GM19397 (cell line): ENCODE measurements around the gene HNF1B.
"Not testable (repeated sequence)": the region's sequence is repeated elsewhere in the genome, so short reads cannot be mapped to it uniquely, and the experiment has no call there.

Source experiments
- ATAC-seq: cut with Tn5 transposase; IDR thresholded peaks from one replicate; pipeline ENCODE4 v1.9.1; 2021; ENCODE audit warnings: mild to moderate bottlenecking, moderate library complexity; ENCODE audit not compliant: unreplicated experiment

HNF1B gene

DNA sequence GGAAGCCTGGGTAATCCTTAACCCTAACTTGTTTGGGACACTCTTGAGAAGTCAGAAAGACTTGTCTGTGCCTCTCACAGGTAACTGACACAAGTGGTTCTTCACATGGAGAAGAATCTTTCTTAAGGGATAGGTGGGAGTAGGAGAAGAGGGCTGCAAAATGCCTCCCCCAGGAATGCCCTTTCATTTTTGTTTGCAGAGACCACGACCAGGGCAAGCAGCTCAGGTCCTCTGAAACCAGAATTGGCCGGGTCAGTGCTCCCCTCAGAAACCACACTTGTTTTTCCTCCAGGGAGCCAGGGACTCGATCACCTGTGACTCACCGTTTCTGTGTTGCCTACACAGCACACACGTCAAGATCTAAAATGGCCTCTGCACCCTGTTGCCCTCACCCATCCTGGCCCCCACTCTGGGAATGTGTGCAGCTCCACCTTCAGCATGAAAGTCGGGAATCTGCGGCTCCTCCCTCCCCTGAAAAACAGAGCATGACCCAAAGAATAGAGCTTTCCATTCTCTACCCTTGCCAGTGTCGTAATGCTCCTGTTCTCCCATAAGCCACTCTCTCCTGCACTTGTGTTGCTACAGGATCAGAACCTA lies 36.1 kb downstream of the HNF1B start:
- no peak for ATAC-seq

DNA sequence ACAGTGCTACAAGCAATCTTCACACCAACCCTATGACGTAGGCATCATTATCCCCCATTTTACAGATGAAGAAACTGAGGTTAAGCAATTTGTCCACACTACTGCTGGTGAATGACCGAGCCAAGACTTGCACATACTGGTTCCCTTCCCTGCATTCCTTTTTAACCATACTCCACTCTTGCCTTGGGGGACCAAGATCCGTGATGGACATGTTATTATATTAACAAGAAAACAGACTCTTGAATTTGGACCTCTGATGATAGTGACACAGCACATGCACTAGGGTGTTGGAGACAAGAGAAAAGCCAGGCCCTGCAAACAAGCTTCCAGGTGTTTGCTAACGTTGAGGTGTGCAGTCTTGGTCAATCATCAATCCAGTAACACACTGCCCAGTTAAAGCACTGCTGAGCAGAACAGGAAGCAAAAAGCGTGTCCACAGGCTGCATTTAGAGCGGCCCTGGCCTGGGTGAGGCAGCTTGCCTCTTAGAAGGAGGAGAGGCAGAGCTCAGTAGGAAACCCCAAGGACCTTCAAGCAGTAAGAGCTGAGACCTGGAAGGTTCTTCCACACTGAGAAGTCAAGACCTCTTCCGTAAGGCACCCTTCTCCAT lies 36.7 kb downstream of the HNF1B start:
- ATAC-seq, result no peak

DNA sequence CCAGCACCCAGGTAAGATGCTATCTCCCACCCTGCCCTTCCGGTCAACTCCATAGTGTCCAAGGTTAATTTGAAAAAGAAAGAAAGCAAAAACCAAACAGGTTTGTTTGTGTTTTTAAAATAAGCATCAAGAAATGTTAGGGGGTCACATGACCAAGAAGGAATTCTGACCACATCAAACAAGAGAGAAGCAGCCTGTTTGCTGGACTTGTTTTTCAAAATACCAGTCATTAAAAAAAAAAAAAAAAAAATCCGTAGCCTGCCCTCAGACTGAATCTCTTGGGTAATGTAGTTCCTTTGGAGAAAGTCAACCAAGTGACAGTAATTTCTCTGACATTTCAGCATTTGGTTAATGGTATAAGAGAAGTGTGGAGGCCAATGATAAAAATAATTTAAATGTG lies 38.4 kb downstream of the HNF1B start:
- ATAC-seq, result no peak

DNA sequence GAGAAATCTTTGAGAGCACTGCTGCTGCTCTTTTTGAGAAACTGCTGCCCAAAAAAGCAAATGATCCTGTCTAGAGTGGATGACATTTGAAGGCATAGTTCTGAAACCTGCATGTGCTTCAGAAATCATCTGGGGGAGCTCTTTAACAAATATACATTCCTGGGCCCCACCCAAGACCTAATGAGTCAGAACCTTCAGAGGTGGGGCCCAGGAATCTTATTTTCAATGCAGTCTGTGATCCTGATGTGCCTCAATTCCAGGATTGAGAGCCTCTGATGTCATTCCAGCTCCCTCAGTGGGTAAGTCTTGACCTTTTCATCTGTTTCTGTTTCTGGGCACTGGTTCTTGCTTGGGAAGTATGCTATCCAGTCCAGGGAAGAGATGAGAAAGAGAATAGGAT lies 42.3 kb downstream of the HNF1B start:
- no peak for ATAC-seq

DNA sequence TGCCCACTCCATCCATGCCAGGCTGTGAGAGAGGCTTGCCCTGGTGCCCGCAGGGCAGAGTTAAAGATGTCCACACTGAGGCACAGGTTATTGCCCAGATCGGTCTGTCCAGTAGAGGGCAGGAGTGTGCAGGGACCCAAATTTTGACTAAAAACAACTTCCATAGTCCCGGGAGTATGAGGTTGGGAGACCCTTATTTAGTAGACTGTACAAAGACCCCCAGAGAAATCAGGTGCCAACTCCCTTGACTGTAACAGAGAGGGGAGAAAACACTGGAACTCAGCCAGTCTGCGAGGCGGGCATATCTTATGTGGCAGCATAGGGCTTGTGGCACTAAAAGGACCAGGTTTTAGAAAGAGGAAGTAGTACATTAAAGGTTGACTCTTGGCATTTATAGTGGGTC lies 43.4 kb downstream of the HNF1B start:
- ATAC-seq, result no peak

DNA sequence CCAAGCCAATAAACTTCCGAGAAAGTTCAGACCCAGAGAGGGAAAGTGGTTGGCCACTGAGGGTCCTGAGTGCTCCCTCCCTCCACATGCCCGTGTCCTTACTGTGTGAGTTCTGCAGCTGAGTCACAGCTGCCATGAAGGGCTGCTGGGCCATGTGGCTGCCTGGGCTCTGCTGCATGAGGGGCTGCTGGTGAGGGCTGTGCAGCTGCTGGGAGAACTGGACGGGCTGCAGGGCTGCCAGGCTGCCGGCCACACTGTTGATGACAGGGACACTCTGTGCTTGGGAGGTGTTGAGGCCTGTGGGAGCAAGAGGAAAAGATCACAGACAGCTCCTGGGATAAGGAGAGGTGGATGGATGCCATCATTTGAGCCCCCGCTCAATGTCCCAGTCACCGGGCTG lies 44.0 kb downstream of the HNF1B start:
- no peak for ATAC-seq

DNA sequence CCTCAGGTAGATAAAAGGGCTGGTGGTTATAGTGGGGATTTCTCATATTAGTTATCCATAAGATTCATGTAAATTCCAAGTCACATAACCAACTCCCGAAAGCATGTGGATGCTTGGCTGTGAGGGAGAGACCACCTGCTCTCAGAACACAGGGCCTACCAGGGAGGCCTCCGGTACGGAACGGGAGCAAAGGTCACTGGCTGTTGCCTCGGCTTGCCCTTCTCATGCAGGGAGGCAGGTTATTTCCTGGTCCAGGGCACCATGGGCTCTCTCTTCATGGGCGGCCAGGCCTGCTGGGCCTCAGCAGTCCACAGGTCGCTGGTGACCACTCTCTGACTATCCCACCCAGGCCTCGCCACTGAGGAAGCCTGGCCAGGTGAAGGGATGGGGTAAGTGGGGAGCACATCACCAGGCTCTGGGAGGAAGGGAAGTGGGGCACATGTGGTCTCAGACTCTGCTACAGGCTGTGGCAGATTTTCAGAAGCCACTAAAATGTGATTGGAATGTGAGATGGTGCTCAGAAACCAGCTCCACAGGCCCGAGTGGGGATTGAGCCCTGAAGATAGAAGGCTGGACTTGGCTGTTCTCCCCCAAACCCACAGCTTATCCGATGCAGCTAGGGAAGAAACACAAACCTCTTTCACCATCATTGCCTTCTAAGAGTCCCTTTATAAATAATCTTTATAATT lies 45.4 kb downstream of the HNF1B start:
- no peak for ATAC-seq

DNA sequence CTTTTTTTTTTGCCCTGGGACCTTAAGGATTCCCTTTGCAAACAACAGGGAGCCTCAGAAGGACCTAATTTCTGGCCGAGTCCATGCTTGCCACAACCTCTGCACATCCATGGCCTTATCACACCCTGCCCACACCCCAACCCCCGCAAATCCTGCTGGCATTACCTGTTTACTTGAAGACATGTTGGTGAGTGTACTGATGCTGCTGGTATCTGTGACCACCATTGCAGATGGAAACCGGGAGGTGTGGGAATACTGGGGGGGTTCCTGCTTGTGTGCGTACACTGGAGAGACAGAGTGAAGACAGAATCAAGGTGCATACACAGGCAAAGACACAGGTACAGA lies 46.0 kb downstream of the HNF1B start:
- ATAC-seq, result no peak

DNA sequence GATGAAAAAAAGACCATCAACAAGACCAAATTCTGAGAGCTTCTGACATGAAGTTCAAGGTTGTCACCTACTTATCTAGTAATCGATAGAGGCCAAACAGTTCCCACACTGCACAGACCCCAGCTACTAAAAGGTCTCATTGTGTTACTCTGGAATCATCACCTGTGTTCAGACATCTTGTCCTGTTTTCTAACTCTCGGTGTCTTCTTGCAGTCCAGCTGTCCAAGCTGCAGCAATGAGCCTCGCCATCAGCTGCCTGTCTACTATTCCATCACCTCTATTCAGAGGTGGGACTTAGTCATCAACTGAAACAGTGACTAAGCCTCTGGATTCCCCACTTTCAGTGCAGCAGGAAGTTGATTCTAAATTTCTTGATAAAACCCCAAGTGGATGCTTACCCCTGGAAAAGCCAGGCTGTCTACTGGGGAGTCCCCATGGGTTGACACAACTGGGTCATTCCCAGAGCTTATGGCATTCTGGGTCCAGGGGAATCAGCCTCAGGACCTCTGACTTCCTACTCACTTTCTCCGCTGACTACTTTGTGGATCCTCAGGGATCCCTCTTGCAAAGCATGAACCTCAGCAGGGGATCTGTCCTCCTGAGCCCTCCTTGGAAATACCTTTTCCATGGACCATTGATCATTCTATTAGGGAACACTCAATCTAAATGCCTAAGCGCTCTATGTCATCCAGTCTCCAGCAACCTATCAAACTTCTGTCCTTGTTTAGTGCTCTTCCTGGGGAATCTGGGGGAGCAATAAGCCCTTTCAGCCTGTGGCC lies 46.5 kb downstream of the HNF1B start:
- ATAC-seq, result no peak

DNA sequence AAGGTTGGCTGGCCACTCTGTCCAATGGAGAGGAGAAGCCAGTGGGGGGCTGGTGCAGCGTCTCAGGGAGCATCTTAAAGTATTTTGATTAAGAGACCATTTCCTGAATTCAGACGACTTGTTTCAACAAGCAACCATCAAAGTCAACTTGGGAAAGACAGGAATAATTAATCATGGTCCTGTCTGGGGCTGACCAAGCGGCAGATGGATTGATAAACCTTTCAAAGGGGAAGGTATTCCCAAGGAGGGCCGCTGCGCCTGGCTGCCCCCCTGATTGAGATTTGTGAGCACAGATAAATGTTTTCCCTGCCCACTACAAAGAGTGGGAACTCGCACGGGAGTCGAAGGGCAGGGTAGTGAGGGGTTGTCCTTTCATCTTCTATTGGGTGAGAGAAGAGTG lies 47.5 kb downstream of the HNF1B start:
- no peak for ATAC-seq

DNA sequence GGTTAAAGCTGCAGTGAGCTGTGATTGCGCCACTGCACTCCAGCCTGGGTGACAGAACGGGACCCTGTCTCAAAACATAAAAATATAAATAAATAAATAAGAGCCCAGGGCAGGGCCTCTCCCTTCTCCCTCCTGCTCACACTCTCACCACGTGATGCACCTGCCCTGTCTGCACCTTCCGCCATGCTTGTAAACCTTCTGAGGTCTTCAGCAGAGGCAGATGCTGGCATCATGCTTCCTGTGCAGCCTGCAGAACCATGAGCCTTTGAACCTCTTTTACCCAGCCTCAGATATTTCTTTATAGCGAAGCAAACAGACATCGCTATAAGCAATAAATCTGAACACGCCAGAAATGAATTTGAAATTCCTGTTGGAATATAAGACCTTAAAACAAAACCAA lies 48.5 kb downstream of the HNF1B start:
- no peak for ATAC-seq

DNA sequence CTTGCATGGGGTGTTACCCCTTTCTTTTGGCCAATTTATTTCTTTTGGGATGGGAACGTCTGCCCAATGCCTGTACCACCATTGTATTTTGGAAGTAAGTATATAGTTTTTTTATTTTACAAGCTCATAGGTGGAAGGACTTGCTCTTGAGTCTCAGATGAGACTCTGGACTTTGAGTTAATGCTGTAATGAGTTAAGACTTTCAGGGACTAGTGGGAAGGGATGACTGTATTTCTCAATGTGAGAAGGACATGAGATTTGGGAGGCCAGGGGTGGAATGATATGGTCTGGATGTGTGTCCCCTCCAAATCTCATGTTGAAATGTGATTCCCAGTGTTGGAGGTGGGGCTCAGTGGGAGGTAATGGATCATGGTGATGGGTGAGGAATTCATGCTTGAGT lies 49.1 kb downstream of the HNF1B start:
- no peak for ATAC-seq

DNA sequence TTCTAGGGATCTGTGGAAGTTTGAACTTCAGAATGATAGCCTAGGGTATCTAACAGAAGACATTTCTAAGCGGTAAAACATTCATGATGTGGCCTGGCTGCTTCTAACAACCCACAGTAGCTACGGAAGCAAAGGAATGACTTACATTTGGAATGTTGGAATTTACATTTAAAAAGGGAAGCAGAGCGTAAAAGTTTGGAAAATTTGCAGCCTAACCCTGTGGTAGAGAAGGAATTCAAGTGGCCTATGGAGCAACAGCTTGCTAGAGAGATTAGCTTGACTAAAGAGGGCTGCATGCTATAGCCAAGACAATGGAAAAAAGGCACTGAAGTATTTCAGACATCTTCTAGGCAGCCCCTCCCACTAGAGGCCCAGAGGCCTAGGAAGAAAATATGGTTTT lies 50.1 kb downstream of the HNF1B start:
- ATAC-seq, result no peak

DNA sequence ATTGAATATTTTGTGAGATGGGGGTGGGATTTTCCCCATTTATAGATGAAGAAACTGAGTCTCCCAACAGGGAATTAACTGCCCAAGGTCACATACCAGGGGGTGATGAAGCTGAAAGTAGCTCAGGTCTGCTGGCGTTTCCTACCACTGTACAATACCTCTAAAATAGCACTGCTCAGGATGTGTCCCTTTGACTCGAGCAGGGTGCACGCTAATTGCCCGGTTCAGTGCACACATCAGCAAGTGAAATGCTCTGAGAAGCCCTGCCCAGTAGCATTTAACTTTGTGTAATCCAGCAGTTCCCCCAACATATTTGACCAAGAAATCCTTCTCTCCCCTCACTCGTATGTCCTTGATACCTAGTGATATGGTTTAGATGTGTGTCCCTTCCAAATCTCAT lies 51.5 kb downstream of the HNF1B start:
- ATAC-seq, result no peak

DNA sequence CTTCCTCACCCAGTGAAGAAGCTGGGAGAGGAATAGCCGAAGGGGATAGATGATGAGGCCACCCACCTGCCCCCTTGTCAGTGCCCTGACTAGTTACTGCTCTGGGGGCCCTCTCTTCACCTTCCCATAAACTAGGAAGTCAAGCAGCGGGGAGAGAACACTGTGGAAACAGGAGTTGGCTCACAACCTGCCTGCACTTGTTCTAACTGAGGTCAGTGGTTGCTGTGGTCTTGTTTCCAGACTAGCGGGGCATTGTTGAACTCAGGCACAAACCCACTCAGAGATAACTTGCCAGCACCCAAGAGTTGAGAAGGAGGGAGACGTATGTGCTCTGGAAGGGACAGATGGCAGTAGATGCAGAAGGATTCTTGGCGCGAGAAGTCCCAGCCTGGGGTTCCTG lies 53.1 kb downstream of the HNF1B start:
- no peak for ATAC-seq

DNA sequence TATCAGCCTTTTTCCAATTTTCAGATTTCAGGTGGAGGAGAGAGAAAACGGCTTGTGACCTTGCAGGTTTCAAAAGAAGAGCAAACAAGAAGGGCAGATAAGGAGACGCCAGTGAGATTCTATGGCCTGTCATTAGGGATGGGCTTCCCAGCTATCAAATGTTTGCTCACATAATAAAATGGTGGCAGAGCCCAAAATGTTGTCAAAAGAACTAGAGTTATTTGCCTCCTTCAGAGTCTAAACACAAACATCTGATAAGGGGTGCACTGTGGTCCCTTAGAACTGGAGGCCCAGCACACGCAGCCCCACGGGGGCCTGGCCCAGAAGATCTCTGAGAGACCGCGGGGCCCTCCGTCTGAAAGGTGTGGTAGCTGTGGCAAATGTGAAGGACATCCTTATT lies 55.5 kb downstream of the HNF1B start:
- no peak for ATAC-seq

DNA sequence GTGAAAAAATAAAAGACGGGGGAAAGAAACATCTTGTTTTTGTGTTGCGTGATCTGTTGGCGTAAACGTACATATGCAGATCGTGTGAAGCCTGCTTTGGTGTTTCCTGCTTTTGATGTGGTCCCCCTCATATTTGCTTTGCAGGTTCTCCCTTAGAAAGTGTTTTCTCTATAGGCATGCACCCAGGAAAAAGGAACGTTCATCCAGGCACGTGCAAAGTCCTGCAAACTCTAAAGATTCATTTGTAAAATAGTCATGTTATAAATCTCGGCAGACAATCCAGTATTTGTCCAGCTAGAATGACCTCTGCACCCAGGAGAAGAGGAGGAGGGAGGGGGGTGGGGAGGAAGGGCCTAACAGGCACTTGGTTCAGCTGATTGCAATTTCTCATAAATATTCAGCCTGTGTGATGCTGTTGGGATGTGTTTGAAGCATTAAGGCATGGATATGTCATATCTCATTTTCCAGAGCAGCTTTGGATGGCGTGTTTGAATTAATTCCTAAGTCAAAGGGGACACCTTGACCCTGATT lies 61.3 kb downstream of the HNF1B start:
- ATAC-seq, result no peak

DNA sequence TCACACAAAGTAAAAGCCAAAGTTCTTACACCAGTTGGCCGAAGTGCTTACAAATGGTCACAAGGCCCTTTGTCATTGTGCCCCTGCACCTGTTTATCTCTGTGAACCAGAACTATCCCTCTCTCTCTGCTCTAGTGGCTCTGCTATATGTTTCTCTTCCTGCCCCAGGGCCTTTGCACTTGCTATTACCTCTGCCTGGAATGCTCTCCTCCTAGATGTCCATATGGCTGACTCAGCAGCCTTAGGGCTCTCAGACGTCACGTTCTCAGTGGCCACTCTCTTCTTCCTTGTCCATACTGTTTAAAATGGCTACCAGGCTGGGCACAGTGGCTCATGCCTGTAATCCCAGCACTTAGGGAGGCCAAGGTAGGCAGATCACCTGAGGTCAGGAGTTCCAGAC lies 62.9 kb downstream of the HNF1B start:
- ATAC-seq, result no peak

DNA sequence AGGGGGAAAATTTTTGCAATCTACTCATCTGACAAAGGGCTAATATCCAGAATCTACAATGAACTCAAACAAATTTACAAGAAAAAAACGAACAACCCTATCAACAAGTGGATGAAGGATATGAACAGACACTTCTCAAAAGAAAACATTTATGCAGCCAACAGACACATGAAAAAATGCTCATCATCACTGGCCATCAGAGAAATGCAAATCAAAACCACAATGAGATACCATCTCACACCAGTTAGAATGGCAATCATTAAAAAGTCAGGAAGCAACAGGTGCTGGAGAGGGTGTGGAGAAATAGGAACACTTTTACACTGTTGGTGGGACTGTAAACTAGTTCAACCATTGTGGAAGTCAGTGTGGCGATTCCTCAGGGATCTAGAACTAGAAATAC lies 64.9 kb downstream of the HNF1B start:
- ATAC-seq, result not testable (repeated sequence)

DNA sequence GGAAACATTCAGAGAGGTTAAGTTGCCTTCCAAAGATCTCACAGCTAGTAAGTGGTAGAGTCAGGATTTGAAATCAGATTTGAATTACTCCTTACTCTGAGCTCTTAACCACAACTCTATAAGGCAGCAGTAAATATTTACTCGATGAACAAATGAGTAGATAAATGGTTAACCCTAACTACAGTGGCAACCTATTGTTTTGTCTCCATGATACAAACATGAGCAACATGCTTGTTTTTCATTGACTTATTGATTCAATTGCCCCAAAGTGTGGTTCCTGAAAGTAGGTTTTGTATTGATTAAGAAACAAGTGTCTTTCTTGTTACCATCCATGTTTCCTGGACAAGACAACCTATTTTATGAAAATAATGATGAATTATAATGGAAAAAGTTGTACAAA lies 66.8 kb downstream of the HNF1B start:
- no peak for ATAC-seq

DNA sequence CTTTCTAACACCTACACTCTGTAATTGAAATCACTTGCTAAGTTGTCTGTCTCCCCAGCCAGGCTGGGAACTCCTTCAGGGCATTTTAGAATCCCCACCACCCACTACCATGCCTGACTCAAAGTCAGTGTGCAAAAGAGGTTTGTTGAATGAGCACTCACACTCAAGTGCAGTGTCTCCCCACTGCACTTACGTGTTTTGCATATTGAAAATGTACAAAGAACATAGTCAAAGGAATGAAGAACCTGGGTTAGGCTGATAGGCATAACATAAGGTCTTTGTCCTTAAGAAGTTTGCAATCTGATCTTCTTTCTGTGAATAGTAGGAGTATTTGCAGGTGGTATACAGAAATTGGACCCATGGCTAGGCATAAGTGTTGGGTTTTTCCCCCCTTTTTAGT lies 67.8 kb downstream of the HNF1B start:
- ATAC-seq, result no peak
